ENCODE data around the gene ADD3. TPM values are rescaled to one million over a fixed set of nuclear protein-coding genes. Genes with fewer than 3 reads are reported as not detected.

Gene ADD3
- total and polyA plus RNA-seq, 7 donors: 4.2 to 26.3 (median 10.4) TPM

DNA sequence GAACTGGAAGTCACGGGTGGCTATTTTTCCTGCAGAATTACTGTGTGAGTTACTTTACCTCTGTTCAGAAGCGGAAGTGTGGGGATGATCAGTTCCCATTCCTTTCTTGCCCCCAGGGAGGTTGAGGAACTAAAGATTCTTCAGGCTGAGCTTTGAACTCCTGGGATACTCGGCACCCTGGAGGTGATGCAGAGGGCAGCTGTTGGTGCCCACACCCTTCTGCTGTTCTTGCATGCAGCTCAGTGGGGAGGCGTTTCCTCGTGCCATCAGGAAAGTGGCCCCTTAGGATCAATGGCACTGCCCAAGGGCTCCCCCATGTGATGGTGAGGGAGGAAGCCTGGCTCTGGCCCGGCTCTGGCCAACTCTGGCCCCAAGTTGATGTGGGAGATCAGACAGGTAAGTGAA is 155.0 kb downstream of the ADD3 start:
- Histone ChIP-seq H3K36me3 (ENCODE audit: insufficient read depth in 1 of 2, low read depth in 1 of 2) (no peaks in the 10 kb centered on the region), H3K27ac (no peak overlapping the region), H3K27me3 (ENCODE audit: insufficient read depth in 3 of 3, low read length in 2 of 3) (peaks cover 0 to 33% (median 2%) of the 10 kb centered on the region in 3 donors), H3K4me3 (no peak overlapping the region), H3K9me3 (no peaks in the 10 kb centered on the region), H3K4me1 (no peaks in the 10 kb centered on the region)
- DNase-seq: no peak
- no peak for ATAC-seq
- 27 to 30% (median 30%) methylated on average over 6 of the region's 6 CpGs for WGBS, 3 donors
- TF ChIP-seq, protein P1, sequence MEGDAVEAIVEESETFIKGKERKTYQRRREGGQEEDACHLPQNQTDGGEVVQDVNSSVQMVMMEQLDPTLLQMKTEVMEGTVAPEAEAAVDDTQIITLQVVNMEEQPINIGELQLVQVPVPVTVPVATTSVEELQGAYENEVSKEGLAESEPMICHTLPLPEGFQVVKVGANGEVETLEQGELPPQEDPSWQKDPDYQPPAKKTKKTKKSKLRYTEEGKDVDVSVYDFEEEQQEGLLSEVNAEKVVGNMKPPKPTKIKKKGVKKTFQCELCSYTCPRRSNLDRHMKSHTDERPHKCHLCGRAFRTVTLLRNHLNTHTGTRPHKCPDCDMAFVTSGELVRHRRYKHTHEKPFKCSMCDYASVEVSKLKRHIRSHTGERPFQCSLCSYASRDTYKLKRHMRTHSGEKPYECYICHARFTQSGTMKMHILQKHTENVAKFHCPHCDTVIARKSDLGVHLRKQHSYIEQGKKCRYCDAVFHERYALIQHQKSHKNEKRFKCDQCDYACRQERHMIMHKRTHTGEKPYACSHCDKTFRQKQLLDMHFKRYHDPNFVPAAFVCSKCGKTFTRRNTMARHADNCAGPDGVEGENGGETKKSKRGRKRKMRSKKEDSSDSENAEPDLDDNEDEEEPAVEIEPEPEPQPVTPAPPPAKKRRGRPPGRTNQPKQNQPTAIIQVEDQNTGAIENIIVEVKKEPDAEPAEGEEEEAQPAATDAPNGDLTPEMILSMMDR (IDR thresholded peaks at IDR 0.05): no peak
- intact Hi-C loops (cut with DNase I): no loop called here

DNA sequence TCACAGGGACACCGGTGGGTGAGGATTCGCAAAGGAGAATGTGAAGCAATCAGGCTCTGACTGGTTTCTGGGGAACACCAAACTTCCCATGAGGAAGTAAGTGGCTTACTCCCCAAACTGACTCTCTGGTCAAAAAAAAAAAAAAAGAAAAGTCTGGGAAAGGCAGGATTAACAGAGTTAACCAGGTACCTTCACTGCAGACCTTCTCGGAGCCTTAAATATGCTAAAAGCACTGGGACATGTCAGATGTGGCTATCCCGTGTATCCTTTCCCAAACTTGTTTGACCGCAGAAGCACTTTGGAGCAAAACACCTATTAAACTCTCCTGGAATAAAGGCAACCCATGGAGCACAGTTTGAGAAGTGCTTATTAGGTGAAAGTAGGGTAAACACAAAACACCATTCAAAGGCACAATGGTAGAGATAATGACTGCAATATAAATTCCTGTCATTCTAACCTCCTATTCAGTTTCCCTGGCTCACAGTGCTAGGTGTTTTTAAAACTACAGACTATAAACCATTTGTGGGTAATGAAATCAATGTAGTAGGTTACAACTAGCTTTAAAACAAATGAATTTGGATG is 155.5 kb downstream of the ADD3 start:
- no peak overlapping the region for H3K27ac ChIP-seq
- no peaks in the 10 kb centered on the region for H3K36me3 ChIP-seq (ENCODE audit: insufficient read depth in 1 of 2, low read depth in 1 of 2)
- DNase-seq (no peak), ATAC-seq (no peak)
- H3K27me3 ChIP-seq (ENCODE audit: insufficient read depth in 3 of 3, low read length in 2 of 3): peaks cover 0 to 38% (median 2%) of the 10 kb centered on the region in 3 donors
- H3K4me1 ChIP-seq: peaks cover 1% of the 10 kb centered on the region
- intact Hi-C loops (cut with DNase I): no loop called here
- no peak overlapping the region for H3K4me3 ChIP-seq
- 75 to 80% (median 77%) methylated on average over 5 of the region's 5 CpGs for WGBS, 3 donors
- TF ChIP-seq, protein P1 (IDR thresholded peaks at IDR 0.05): no peak
- no peaks in the 10 kb centered on the region for H3K9me3 ChIP-seq

- Histone ChIP-seq H3K4me1 (peaks cover 5% of the 10 kb centered on the region), H3K4me3 (no peak overlapping the region), H3K27me3 (ENCODE audit: insufficient read depth in 3 of 3, low read length in 2 of 3) (peaks cover 0 to 44% (median 2%) of the 10 kb centered on the region in 3 donors), H3K27ac (no peak overlapping the region), H3K36me3 (ENCODE audit: insufficient read depth in 1 of 2, low read depth in 1 of 2) (no peaks in the 10 kb centered on the region), H3K9me3 (no peaks in the 10 kb centered on the region)
- 49 to 58% (median 52%) methylated on average over 4 of the region's 4 CpGs for WGBS, 3 donors
- intact Hi-C loops (cut with DNase I): no loop called here
- no peak for DNase-seq
- ATAC-seq: no peak
- TF ChIP-seq, protein P1 (IDR thresholded peaks at IDR 0.05): no peak
These were observed 156.1 kb downstream of the ADD3 start for GRCh38 chr10:110163841-110164240.

DNA sequence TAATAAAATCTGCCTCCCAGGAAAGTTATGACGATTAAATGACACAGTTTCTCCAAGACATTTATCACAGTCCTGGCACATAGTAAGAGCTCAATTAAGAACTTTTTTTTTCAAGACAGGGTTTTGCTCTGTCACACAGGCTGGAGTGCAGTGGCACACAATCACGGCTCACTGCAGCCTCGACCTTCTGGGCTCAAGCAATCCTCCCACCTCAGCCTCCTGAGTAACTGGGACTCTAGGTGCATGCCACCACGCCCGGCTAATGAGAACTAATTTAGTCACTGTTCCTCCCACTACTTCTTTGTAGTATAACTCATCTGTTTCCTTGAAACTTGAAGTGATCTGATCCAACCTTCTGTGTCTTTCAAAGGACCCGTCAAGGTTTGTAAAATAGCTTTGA is 157.5 kb downstream of the ADD3 start:
- H3K9me3 ChIP-seq: no peaks in the 10 kb centered on the region

More for the DNA sequence above, 157.5 kb downstream of the ADD3 start:
- no peak for ATAC-seq
- intact Hi-C loops (cut with DNase I): no loop called here
- peaks cover 0 to 48% (median 5%) of the 10 kb centered on the region in 3 donors for H3K27me3 ChIP-seq (ENCODE audit: insufficient read depth in 3 of 3, low read length in 2 of 3)
- TF ChIP-seq, protein P1 (IDR thresholded peaks at IDR 0.05): no peak
- peaks cover 5% of the 10 kb centered on the region for H3K4me1 ChIP-seq
- no peaks in the 10 kb centered on the region for H3K36me3 ChIP-seq (ENCODE audit: insufficient read depth in 1 of 2, low read depth in 1 of 2)
- no peak for DNase-seq
- no peak overlapping the region for H3K27ac ChIP-seq
- no peak overlapping the region for H3K4me3 ChIP-seq
- 77 to 86% (median 83%) methylated on average over 6 of the region's 6 CpGs for WGBS, 3 donors

Measured in psoas muscle (tissue), 8 donors.